Measurements from ENCODE around the gene NEFH.

Gene NEFH

DNA sequence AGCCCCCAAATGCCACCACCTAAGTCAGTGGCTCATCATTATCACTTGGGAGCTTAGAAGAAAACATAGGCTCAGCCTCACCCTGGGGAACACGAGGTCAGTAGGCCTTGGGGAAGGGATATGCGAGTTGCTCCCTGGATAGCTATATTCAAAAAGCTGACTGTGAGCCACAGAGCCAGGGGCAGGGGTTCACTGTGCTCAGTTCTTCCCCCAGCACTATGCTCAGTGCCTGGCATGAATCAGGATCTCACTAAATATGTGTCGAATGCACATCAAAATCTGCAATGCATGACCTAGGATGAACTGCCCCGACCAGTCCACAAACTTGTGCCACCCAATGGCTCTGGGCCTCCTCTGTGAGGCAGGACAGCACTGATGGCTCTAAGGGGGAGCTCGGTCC lies 38.4 kb downstream of the NEFH start:
- Histone ChIP-seq H3F3A (ENCODE audit: insufficient read depth, low read length) (no peaks in the 10 kb centered on the region), H3K27ac (ENCODE audit: low read depth, low read length, poor library complexity, severe bottlenecking) (no peak overlapping the region), H3K4me1 (ENCODE audit: insufficient read depth, low read length, severe bottlenecking) (no peaks in the 10 kb centered on the region), H3K79me2 (ENCODE audit: insufficient read depth, low read length) (no peaks in the 10 kb centered on the region), H3K9me2 (ENCODE audit: low read depth, low read length) (no peaks in the 10 kb centered on the region), H4K20me1 (ENCODE audit: insufficient read depth, low read length) (no peaks in the 10 kb centered on the region), H3K4me3 (ENCODE audit: low read depth, low read length, poor library complexity, severe bottlenecking) (no peak overlapping the region), H3K4me2 (ENCODE audit: low read length) (no peak overlapping the region), H3K36me3 (ENCODE audit: insufficient read depth, low read length) (peaks cover 71% of the 10 kb centered on the region), H3K9me3 (ENCODE audit: low read length) (no peaks in the 10 kb centered on the region), H3K9ac (ENCODE audit: low read length) (no peak overlapping the region), H2AFZ (ENCODE audit: low read length) (no peak overlapping the region), H3K27me3 (ENCODE audit: insufficient read depth, low read length) (no peaks in the 10 kb centered on the region)
- TF ChIP-seq EZH2 (IDR thresholded peaks at IDR 0.05; ENCODE audit: borderline replicate concordance, low read length): no peak
- TF ChIP-seq, protein P1, sequence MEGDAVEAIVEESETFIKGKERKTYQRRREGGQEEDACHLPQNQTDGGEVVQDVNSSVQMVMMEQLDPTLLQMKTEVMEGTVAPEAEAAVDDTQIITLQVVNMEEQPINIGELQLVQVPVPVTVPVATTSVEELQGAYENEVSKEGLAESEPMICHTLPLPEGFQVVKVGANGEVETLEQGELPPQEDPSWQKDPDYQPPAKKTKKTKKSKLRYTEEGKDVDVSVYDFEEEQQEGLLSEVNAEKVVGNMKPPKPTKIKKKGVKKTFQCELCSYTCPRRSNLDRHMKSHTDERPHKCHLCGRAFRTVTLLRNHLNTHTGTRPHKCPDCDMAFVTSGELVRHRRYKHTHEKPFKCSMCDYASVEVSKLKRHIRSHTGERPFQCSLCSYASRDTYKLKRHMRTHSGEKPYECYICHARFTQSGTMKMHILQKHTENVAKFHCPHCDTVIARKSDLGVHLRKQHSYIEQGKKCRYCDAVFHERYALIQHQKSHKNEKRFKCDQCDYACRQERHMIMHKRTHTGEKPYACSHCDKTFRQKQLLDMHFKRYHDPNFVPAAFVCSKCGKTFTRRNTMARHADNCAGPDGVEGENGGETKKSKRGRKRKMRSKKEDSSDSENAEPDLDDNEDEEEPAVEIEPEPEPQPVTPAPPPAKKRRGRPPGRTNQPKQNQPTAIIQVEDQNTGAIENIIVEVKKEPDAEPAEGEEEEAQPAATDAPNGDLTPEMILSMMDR (IDR thresholded peaks at IDR 0.05; ENCODE audit: low read length): no peak

DNA sequence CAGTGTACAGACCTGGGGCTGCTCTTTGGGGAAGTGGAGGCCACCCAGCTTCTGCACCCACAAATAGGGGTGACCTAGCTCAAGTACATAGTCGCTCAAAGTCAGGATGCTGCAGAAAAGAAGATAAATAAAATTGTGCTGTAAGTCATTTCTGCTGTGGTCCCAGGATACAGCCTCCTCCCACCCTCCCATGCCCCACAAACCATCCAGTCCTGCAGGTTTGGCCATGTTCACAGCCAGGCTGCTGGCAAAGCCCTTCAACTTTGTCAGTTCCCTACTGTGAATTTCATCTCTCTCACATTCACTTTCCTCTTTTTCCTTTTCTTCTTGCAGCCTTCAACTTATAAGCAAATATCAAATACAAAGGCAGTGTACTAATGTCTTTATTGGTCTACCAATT lies 40.0 kb downstream of the NEFH start:
- Histone ChIP-seq H3F3A (ENCODE audit: insufficient read depth, low read length) (no peaks in the 10 kb centered on the region), H3K4me3 (ENCODE audit: low read depth, low read length, poor library complexity, severe bottlenecking) (no peak overlapping the region), H4K20me1 (ENCODE audit: insufficient read depth, low read length) (no peaks in the 10 kb centered on the region), H2AFZ (ENCODE audit: low read length) (no peak overlapping the region), H3K27me3 (ENCODE audit: insufficient read depth, low read length) (no peaks in the 10 kb centered on the region), H3K36me3 (ENCODE audit: insufficient read depth, low read length) (peaks cover 85% of the 10 kb centered on the region), H3K9me3 (ENCODE audit: low read length) (no peaks in the 10 kb centered on the region), H3K27ac (ENCODE audit: low read depth, low read length, poor library complexity, severe bottlenecking) (no peak overlapping the region), H3K4me2 (ENCODE audit: low read length) (no peak overlapping the region), H3K4me1 (ENCODE audit: insufficient read depth, low read length, severe bottlenecking) (no peaks in the 10 kb centered on the region), H3K9ac (ENCODE audit: low read length) (no peak overlapping the region), H3K9me2 (ENCODE audit: low read depth, low read length) (no peaks in the 10 kb centered on the region), H3K79me2 (ENCODE audit: insufficient read depth, low read length) (no peaks in the 10 kb centered on the region)
- no peak for TF ChIP-seq EZH2 (IDR thresholded peaks at IDR 0.05; ENCODE audit: borderline replicate concordance, low read length)
- TF ChIP-seq, protein P1 (IDR thresholded peaks at IDR 0.05; ENCODE audit: low read length): no peak

DNA sequence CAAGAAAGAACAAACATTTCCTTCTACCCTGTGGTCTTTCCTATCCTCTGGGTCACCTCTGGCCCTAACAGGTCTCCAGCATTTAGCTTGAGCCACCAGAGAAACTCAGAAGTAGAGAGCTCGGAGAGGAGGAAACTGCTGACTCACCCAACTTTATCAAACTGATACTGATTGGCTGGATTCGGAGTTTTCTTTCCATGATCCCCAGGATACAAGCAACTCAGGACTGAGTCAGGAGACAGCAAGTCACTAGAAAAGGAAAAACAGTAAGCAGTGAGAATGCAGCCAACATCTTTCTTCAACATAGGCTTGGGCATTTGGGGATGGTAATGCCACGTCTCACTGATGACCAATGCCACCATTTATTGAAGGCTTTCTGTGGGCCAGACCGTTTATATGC lies 40.8 kb downstream of the NEFH start:
- Histone ChIP-seq H3K4me3 (ENCODE audit: low read depth, low read length, poor library complexity, severe bottlenecking) (no peak overlapping the region), H3K9me2 (ENCODE audit: low read depth, low read length) (no peaks in the 10 kb centered on the region), H3K4me2 (ENCODE audit: low read length) (no peak overlapping the region), H2AFZ (ENCODE audit: low read length) (no peak overlapping the region), H3K4me1 (ENCODE audit: insufficient read depth, low read length, severe bottlenecking) (no peaks in the 10 kb centered on the region), H3F3A (ENCODE audit: insufficient read depth, low read length) (no peaks in the 10 kb centered on the region), H3K79me2 (ENCODE audit: insufficient read depth, low read length) (no peaks in the 10 kb centered on the region), H3K27ac (ENCODE audit: low read depth, low read length, poor library complexity, severe bottlenecking) (no peak overlapping the region), H3K9ac (ENCODE audit: low read length) (no peak overlapping the region), H3K9me3 (ENCODE audit: low read length) (no peaks in the 10 kb centered on the region), H3K36me3 (ENCODE audit: insufficient read depth, low read length) (peaks cover 85% of the 10 kb centered on the region), H4K20me1 (ENCODE audit: insufficient read depth, low read length) (no peaks in the 10 kb centered on the region), H3K27me3 (ENCODE audit: insufficient read depth, low read length) (no peaks in the 10 kb centered on the region)
- TF ChIP-seq, protein P1 (IDR thresholded peaks at IDR 0.05; ENCODE audit: low read length): no peak
- no peak for TF ChIP-seq EZH2 (IDR thresholded peaks at IDR 0.05; ENCODE audit: borderline replicate concordance, low read length)

All from OCI-LY1 (cell line).